GM19193 (cell line): ENCODE measurements around the gene GDF10.

Experiments used
- POLR2A ChIP-seq: IDR thresholded peaks from 4 replicates; pipeline ENCODE4 v1.6.1; 2011; ENCODE audit not compliant: insufficient read depth, insufficient read length; ENCODE audit errors: extremely low read depth

The GDF10 gene

GRCh38 chr10:47296941-47297340 is 3.1 kb upstream of the GDF10 start:
- TF ChIP-seq POLR2A, result no peak

- no peak for TF ChIP-seq POLR2A
Observed at GRCh38 chr10:47297866-47298540, 2.0 kb upstream of the GDF10 start.

DNA sequence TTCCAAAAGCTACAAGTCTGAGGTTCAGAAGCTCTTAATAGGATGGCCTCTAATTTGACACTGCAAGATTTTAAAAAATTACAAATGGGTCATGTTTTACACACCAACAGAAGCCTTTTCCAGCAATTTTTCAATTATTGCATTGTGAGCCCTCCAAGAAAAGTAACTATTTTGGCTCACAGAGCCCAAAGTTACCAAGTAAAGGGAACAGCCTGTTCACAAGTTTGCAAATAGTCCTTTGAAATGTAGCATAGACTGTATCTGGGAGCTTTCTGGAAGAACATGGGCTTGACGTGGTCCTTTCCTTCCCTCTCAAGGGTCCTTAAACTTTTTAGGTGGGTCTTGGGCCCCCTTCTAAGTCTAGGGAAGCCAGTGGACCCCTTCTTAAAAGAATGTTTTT is 1.3 kb upstream of the GDF10 start:
- no peak for TF ChIP-seq POLR2A

- no peak for TF ChIP-seq POLR2A
Observed at GRCh38 chr10:47300429-47300931, 483 bp downstream of the GDF10 start.

DNA sequence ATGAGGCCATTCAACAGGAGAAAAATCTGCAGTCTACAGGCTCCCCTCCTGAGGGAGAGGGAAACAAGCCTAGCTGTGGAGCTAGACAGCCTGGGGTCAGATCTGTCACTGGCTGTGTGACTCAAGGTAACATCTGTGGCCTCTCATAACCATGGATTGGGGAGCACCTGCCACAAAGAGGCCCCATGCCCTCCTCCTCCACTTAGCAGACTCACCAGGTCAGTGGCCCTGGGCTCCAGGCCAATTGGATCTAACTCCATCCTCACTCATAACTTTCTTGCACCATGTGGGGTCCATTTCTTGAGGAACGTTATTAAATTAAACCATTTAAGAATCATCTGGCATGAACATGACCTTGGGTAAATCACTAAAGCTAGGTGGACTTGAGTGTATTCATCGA is 1.8 kb downstream of the GDF10 start:
- no peak for TF ChIP-seq POLR2A

DNA sequence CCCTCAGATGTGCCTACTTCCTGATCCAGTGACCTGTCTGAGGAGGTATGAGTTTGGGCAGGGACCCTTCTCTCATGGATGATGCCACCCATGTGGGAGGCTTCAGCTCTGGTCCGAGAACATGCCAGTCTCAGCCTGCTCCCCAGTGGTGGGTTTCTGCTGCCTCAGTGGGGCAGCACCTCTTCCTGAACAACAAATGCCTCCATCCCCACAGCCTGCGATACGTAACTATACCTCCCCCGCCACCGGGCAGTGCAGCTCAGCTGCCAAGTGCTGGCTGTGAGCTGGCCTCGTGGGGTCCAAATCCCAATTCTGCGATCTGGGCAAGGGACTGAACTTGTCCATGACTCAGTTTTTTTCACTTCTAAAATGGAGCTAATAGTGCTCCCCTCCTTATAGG is 3.1 kb downstream of the GDF10 start:
- TF ChIP-seq POLR2A, result no peak

DNA sequence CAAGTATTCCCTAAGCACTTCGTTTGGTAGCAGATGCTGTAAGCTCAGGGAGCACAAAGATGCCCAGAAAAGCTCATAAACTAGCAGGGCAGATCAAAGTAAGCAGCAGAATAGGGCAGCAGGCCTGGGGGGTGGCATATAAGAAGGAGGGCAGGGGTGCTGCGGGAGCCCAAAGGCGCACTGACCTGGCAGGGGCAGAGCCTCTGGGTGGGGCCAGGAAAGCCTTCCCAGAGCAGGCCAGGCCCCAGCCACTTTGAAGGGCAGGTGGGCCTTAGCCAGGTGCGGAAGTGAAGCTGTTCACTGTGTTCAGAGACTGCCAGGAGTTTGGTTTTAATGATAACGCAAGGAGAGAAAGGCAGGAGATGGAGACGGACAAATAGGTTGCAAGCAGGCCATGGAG is 3.9 kb downstream of the GDF10 start:
- TF ChIP-seq POLR2A, result no peak

GRCh38 chr10:47305566-47305965 is 5.6 kb downstream of the GDF10 start:
- no peak for TF ChIP-seq POLR2A

DNA sequence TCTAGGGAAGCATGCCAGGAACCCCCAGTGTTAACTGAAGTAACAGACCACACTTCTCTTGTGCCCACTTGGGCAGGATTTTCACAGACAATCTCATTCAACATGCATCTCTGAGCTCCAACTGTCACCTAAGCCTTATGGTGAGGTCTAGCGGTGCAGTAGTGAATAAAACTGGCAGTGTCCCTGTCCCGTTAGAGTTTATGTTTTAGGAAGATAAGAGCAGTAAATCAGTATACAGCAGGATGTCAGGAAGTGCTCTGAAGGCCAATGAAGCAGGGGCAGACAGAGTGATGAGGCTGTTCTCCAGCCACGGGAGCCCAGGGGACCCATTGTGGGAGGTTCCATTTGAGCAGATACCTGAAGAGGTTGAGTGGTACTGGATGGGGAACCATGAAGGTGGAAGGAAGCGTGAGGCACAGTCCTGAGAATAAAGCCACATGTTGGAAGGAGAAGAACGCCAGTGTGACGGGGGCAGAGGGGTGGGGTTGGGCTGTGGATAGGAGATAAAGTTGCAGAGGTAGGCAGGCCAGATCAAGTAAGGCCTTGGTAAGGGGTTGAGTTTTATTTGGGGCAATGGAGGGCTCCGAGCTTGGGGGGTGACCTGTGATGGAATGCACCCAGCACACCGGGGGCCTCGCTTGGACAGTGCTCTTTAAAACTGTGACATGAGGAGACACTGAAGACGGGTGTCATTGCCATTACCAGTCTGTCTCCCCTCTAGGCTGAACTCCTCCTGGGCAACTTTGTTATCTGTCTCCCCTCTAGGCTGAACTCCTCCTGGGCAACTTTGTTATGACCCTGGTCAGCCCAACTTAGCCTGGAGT is 6.6 kb downstream of the GDF10 start:
- TF ChIP-seq POLR2A, result no peak

DNA sequence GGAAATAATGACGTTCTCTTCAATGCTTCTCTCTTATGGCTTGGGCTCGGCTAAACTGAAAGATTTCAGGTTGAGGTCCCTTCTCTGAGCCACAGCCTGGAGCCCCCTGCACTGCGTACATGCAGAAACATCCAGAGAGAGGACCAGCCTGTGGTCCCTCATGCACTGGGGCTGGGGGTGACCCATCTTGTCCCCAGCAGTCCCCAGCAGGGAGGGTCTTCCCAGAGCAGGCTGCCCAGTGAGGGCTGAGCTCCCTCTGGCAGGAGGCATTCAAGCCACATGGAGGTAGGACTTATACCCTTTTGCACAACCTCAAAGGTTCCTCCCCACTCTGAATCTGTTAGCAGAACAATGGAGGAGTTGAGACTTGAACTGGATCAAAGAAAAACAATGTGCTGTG is 7.4 kb downstream of the GDF10 start:
- TF ChIP-seq POLR2A, result no peak

- no peak for TF ChIP-seq POLR2A
Observed at GRCh38 chr10:47308775-47309174, 8.8 kb downstream of the GDF10 start.

- TF ChIP-seq POLR2A, result no peak
Observed at GRCh38 chr10:47309408-47310089, 9.6 kb downstream of the GDF10 start.

- TF ChIP-seq POLR2A, result no peak
Observed at GRCh38 chr10:47310090-47310505, 10.1 kb downstream of the GDF10 start.

DNA sequence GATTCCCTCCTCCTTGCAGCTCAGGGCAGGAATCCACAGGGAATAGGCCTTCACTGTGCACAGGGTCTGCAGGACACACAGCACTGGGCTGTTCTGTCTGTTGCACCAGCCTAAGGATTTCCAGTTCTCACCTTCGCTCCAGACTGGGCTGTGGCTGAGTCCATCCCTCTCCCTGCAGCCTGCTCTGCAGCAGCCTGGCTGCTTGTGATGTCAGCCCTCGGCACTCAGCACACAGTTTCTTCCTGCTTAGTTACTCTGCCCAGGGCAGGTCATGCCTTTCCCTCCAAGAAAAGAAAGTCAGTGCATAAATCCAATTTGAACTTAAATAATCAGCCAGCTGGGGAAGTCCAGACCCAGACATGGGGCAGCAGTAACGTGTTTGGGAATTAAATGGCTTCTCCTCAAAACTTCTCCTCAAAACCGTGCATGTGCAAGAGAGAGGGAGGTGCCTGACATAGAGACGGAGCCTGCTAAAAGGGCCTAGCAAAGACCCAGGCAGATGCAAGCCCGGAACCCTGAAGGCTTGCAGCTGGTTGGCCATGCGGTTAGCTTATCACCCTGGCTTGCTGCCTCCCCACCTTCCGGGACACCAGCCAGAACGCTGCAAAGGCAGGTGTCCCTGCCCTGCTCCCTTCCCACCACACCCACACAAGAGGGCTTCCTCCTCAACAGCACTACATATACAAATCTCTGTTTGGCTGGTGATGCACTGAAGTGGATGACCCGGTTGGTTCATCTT is 11.4 kb downstream of the GDF10 start:
- no peak for TF ChIP-seq POLR2A

GRCh38 chr10:47311932-47312662 is 12.1 kb downstream of the GDF10 start:
- TF ChIP-seq POLR2A, result no peak

DNA sequence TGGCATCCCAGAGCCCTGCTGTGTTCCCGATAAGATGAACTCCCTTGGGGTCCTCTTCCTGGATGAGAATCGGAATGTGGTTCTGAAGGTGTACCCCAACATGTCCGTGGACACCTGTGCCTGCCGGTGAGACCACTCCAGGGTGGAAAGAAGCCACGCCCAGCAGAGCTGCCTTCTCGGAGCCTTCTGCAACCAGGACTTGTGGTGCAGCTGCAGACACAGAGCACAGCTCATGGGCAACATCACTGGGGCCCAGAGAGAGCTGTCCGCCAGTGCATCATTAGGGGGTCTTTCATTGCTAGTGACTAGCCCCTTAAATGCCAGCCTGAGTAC is 12.6 kb downstream of the GDF10 start:
- TF ChIP-seq POLR2A, result no peak
